Measurements from ENCODE around the gene FRMD3. TPM values are rescaled to one million over a fixed set of nuclear protein-coding genes. Genes with fewer than 3 reads are reported as not detected.

FRMD3 gene
- total RNA-seq: 0.87 and 1.4 TPM in 2 replicates

DNA sequence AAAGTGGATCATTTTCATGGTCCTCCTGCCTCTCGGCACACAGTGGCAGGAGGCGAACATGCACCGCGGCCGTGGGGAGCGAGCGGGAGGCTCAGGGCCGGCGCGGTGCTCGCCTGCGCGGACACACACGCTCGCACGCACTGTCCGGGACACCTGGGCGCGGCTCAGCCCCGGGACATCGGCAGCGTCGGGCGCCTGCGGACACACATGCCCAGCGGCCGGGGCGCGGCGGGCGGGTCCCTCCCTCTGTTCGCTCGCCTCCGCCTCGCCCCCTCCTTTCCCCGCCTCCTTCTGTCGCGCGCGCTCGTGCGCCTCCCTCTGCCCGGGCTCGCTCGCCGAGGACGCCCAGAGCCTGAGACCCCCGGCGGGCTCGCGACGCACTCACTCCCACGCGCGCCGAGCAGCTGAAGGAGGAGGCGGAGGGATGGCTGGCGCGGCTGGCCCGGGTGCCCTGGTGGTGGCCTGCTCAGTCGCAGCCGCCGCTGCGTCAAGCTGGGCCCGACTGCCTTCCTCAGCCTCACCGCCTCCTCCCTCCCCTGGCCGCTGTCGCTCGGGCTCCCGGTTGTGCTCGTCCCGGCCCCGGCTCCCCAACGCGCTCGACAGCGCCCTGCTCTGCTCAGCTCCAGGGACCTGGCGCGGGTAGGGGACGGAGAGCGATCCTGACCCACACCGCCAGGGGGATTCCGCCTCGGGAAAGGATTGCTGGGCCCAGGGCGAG, at the start of gene FRMD3:
Gene FRMD3, minus strand, starts transcription at position 230 of the 718 bp plus-strand sequence. Its CDS starts 170 bp downstream, at position 60.

Other genes with a start within 250 kb of the FRMD3 start
- gene IDNK, start 84.7 kb upstream of the FRMD3 start, total RNA-seq: 6.3 and 6.7 TPM in 2 replicates
- 152 and 159 TPM in 2 replicates for gene UBQLN1, start 169.6 kb upstream of the FRMD3 start, total RNA-seq